ENCODE data around the gene EXOC3.
"Not testable (repeated sequence)": the region's sequence is repeated elsewhere in the genome, so short reads cannot be mapped to it uniquely, and the experiment has no call there.

The EXOC3 gene

DNA sequence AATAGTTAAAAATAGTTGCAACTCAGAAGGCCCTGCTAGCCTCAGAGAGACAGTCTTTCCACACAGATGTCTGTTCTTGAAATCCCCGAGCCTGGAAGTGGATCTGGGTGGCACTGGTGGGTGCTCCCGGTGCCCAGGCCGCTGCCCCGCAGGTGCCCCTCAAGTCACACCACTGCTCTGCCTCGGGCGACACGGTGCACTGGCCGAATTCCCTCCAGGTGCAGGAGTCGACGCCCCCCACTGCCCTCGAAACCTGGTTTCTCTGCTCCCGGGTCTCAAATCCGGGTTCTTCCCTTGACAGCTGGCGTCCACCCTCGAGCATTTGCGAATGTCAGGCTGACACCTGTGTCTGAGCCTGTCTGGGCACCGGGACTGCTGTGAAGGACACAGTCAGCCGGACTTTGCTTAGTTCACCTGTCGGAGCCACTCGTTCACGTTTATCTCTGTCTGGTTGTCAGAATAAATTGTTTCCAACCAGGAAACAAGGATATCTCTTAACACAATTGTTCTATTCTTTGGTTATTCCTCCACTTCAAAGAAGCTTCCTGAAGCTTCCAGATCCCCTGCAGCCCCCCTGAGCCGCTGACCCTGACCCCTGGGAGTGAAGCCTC is 54.2 kb downstream of the EXOC3 start:
- Histone ChIP-seq H3K4me3 (ENCODE audit: low read length) (no peak overlapping the region), H3K4me1 (ENCODE audit: control insufficient read depth, insufficient read depth, low read length) (no peaks in the 10 kb centered on the region), H3K27me3 (ENCODE audit: control insufficient read depth, insufficient read depth, low read length) (peaks cover 57% of the 10 kb centered on the region), H3K36me3 (ENCODE audit: insufficient read depth, low read length) (no peaks in the 10 kb centered on the region), H3K4me2 (ENCODE audit: low read length) (no peak overlapping the region), H3K9me3 (replicated peaks; ENCODE audit: low read length) (no peaks in the 10 kb centered on the region), H3K9ac (ENCODE audit: low read depth, low read length) (no peak overlapping the region)

DNA sequence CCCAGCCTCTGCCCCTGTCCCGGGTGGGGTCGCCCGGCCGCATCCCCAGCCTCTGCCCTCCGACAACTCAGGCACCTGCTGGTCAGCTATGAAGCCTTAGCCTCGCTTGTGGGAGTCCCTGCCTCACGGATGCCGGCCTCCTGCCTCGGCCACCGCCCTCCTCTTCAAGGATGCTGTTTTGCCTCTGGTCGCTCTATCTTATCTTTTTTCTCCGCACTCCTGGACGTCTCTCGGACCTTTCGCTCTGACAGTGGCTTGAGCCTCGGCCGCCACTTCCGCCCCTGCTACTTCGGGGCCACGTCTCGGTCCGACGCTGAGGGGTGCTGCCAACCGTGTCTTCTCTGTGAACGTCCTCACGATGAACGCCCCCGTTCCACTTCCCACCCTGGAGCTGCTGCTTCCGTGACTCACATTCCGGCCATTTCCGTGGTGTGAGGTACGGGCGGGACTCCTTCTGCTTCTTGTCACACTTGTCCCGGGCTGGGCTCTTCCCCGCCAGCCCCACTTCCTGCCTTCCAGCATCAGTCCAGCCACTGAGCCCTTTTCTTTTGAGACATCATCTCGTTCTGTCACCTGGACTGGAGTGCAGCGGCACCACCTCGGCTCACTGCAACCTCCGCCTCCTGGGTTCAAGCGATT is 55.0 kb downstream of the EXOC3 start:
- Histone ChIP-seq H3K4me2 (ENCODE audit: low read length) (no peak overlapping the region), H3K4me3 (ENCODE audit: low read length) (no peak overlapping the region), H3K9me3 (replicated peaks; ENCODE audit: low read length) (no peaks in the 10 kb centered on the region), H3K4me1 (ENCODE audit: control insufficient read depth, insufficient read depth, low read length) (no peaks in the 10 kb centered on the region), H3K9ac (ENCODE audit: low read depth, low read length) (no peak overlapping the region), H3K27me3 (ENCODE audit: control insufficient read depth, insufficient read depth, low read length) (peaks cover 56% of the 10 kb centered on the region), H3K36me3 (ENCODE audit: insufficient read depth, low read length) (no peaks in the 10 kb centered on the region)

DNA sequence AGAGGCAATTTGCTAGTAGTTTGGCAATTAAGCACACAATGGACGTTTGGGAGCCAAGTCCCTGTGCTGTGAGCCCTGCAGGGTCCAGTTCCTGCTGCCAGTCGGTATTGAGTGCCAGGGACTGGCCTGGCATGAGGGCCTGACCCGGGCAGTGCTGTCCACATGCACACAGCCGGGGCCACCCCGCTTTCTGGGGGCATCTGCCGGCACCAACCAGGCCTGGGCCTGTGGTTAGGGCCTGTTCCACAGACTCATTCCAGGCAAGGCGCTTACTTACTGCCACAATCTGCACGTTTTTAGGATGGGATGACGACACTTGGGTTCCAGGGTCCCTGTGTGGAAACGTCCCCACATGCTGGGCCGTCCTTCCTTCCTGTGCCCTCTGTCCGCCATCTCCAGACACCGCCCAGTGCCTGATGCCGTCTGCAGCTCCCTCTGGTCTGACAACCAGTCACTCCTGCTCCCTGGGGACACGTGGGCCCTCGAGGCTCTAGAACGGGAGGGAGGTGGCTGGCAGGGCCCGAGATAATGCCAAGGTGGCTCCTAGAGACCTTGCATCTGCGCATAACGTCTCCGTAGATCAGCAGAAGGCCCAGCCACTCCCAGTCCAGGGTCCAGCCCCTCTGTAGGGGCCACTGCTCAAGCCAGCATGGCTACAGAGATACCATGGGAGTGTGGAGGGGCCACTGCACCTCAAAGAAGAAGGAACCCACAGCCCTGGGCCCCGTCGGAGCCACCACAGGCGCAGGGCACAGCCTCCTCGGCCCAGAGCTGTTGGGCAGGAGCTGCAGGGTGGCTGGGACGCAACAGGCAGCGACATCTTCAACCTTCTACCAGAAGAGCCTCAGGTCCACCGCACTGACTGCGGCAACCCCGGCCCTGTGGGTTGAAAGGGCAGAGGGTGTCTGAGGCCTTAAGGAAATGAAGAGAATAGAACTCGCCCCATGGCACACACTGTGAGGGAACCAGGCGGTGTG is 56.5 kb downstream of the EXOC3 start:
- Histone ChIP-seq H3K4me1 (ENCODE audit: control insufficient read depth, insufficient read depth, low read length) (no peaks in the 10 kb centered on the region), H3K27me3 (ENCODE audit: control insufficient read depth, insufficient read depth, low read length) (peaks cover 56% of the 10 kb centered on the region), H3K9me3 (replicated peaks; ENCODE audit: low read length) (no peaks in the 10 kb centered on the region), H3K36me3 (ENCODE audit: insufficient read depth, low read length) (no peaks in the 10 kb centered on the region), H3K9ac (ENCODE audit: low read depth, low read length) (no peak overlapping the region), H3K4me2 (ENCODE audit: low read length) (no peak overlapping the region), H3K4me3 (ENCODE audit: low read length) (no peak overlapping the region)

DNA sequence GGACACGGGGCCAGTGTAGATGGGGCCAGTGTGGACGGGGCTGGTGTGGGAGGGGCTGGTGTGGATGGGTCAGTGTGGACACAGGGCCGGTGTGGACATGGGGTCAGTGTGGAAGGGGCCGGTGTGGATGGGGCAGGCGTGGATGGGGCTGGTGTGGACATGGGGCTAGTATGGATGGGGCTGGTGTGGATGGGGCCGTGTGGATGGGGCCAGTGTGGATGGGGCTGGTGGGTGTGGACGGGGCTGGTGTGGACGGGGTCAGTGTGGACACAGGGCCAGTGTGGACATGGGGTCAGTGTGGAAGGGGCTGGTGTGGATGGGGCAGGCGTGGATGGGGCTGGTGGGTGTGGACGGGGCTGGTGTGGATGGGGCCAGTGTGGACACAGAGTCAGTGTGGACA is 57.5 kb downstream of the EXOC3 start:
- Histone ChIP-seq H3K4me2 (ENCODE audit: low read length) (no peak overlapping the region), H3K4me3 (ENCODE audit: low read length) (no peak overlapping the region), H3K27me3 (ENCODE audit: control insufficient read depth, insufficient read depth, low read length) (peaks cover 52% of the 10 kb centered on the region), H3K4me1 (ENCODE audit: control insufficient read depth, insufficient read depth, low read length) (no peaks in the 10 kb centered on the region), H3K9ac (ENCODE audit: low read depth, low read length) (no peak overlapping the region), H3K36me3 (ENCODE audit: insufficient read depth, low read length) (no peaks in the 10 kb centered on the region), H3K9me3 (replicated peaks; ENCODE audit: low read length) (no peaks in the 10 kb centered on the region)

DNA sequence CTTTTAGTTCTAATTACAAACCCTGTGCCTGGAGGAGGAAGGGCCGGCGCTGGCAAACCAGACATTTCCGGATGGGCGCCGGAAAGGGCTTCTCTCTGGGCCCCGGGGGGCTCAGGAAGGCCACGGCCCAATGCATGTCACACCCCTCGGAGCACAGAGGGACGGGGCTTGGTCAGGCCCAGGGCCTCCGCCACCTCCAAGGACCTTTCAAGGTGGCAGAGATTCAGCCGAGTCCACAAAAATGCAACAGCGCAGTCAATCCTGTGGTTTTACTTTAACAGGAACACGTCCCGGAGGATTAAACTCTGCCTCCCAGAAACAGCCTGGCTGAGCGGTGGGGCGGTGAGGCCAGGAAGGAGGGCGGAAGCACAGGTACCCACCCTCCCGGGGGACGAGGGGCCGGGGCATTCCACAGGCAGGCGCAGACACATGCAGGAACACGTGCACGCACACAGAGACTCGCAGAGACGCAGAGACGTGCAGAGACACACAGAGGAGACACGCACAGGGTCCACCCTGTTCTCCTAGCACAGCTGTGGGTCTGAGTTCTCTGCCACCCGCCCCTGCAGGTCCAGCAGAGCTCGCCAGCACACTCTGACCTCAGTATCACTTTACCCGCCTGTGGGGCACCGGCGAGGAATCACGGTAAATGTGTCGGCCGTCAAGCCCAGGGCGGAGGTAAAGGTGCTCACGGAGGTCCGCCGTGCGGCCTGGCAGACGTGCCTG is 58.3 kb downstream of the EXOC3 start:
- H3K4me1 ChIP-seq (ENCODE audit: control insufficient read depth, insufficient read depth, low read length), result no peaks in the 10 kb centered on the region
- H3K9me3 ChIP-seq (replicated peaks; ENCODE audit: low read length), result no peaks in the 10 kb centered on the region
- H3K36me3 ChIP-seq (ENCODE audit: insufficient read depth, low read length), result no peaks in the 10 kb centered on the region
- no peak overlapping the region for H3K4me3 ChIP-seq (ENCODE audit: low read length)
- no peak overlapping the region for H3K9ac ChIP-seq (ENCODE audit: low read depth, low read length)
- peaks cover 48% of the 10 kb centered on the region for H3K27me3 ChIP-seq (ENCODE audit: control insufficient read depth, insufficient read depth, low read length)
- H3K4me2 ChIP-seq (ENCODE audit: low read length), result no peak overlapping the region

DNA sequence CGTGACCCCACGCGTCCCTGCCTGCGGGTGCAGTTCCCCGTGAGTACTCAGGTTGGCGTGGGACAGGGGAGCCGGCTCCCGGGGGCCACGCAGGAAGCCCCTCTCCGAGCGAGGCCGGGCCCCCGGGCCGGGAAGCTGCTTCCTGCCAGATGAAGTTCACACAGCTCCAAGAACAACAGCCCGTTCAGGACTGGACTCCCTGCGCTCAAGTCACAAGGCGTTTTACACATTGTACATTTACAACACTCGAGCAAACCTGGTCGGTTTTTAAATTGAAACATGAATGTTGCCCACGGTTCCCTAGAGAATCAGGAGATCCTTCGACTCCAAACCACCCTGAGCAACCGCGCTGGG is 58.8 kb downstream of the EXOC3 start:
- Histone ChIP-seq H3K9me3 (replicated peaks; ENCODE audit: low read length) (no peaks in the 10 kb centered on the region), H3K4me1 (ENCODE audit: control insufficient read depth, insufficient read depth, low read length) (no peaks in the 10 kb centered on the region), H3K9ac (ENCODE audit: low read depth, low read length) (no peak overlapping the region), H3K4me3 (ENCODE audit: low read length) (no peak overlapping the region), H3K27me3 (ENCODE audit: control insufficient read depth, insufficient read depth, low read length) (peaks cover 46% of the 10 kb centered on the region), H3K36me3 (ENCODE audit: insufficient read depth, low read length) (no peaks in the 10 kb centered on the region), H3K4me2 (ENCODE audit: low read length) (no peak overlapping the region)

DNA sequence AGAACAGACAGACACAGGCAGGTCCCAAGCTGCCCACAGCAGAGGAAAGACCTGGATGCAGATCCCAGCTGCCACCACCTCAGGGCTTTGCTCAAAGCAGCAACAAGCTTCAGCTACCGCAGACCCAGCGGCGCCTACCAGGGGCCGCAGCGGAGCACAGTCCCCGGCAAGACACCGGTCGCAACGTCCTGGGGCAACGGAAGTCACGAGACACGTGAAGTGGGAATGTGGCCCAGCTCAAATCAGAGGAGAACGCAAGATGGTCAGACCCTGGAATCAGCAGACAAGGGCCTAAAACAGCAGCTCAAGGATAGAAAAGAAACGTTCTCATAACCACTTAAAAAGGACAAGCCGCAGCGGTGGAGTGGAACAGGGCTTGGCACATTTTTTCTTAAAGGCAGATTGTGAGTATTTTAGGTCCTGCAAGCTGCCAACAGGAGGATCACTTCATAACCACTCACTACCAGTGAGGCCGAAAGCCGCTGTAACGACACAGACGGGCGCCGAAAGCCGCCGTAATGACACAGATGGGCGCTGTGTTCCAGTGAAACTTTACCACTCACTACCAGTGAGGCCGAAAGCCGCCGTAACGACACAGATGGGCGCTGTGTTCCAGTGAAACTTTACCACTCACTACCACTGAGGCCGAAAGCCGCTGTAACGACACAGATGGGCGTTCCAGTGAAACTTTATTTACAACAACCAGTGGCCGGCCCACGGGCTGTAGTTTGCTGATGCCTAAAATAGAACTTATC is 59.5 kb downstream of the EXOC3 start:
- H3K4me1 ChIP-seq (ENCODE audit: control insufficient read depth, insufficient read depth, low read length), result no peaks in the 10 kb centered on the region
- peaks cover 46% of the 10 kb centered on the region for H3K27me3 ChIP-seq (ENCODE audit: control insufficient read depth, insufficient read depth, low read length)
- H3K4me2 ChIP-seq (ENCODE audit: low read length), result no peak overlapping the region
- no peaks in the 10 kb centered on the region for H3K36me3 ChIP-seq (ENCODE audit: insufficient read depth, low read length)
- no peak overlapping the region for H3K9ac ChIP-seq (ENCODE audit: low read depth, low read length)
- no peak overlapping the region for H3K4me3 ChIP-seq (ENCODE audit: low read length)
- no peaks in the 10 kb centered on the region for H3K9me3 ChIP-seq (replicated peaks; ENCODE audit: low read length)

DNA sequence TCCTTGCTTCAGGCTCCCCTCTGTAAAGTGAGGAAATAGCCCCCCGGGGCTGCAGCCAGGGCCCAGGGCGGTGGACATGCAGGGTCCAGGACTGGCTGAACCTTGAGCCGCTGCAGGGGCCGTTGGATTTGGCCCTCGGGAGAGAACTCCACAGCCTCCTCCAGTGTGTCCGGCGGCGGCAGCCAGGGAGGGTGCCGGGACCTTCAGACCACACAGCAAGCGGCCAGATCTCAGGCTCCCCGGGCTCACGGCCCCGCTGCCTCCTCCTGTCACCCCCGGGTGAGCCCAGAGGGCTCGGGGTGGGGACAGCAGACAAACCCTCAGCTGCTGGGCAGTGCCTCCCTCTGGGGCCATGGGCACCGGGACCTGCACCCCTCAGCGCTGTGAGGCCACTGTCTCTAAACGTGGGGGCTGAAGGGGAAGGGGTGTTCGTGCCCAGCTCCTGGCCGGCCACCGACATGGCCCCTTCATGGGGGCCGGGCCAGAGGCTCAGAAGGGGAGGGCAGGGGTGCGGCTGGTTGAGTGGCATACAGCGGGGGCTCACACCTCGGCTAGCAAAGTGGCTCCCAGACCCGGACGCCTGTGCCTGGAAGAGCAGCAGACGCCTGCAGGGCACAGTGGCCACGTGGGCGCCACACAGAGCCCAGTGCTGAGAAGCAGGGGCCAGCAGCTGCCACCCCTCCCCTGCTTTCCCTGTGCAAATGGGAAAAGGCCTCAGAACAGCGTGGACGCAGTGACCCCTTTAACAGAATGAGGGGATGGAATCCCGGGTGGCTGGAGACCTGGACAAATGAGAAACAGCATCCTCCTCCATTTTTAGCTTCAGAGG is 61.6 kb downstream of the EXOC3 start:
- H3K9ac ChIP-seq (ENCODE audit: low read depth, low read length), result no peak overlapping the region
- peaks cover 36% of the 10 kb centered on the region for H3K27me3 ChIP-seq (ENCODE audit: control insufficient read depth, insufficient read depth, low read length)
- no peaks in the 10 kb centered on the region for H3K9me3 ChIP-seq (replicated peaks; ENCODE audit: low read length)
- no peaks in the 10 kb centered on the region for H3K36me3 ChIP-seq (ENCODE audit: insufficient read depth, low read length)
- no peaks in the 10 kb centered on the region for H3K4me1 ChIP-seq (ENCODE audit: control insufficient read depth, insufficient read depth, low read length)
- no peak overlapping the region for H3K4me3 ChIP-seq (ENCODE audit: low read length)
- H3K4me2 ChIP-seq (ENCODE audit: low read length), result no peak overlapping the region

DNA sequence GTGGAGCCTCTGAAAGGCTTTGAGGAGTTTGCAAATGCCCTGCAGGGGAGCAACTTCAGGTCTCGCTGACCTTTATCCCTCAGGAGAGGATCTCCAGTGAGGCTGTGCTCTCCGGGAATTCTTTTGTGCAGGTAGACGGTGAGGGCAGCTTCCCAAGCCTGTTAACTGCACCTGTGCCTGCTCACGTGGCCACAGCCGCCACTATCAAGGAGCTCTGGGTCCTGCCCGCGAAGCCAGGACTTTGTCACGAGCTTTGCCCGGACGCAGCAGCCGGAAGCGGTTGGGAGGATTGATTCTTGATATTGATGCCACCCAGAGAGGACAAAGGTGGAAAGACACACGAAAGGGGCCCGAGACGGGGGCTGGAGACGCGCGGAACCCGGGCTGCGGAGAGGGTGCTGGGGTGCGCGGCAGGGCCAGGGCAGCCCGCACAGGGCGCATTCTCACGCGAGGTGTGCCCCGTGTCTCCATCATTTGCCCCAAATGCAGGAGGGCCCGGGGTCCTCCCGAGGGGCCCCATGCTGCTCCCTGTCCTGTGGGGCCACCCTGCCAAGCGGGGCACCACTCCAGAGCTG is 63.1 kb downstream of the EXOC3 start:
- H3K9me3 ChIP-seq (replicated peaks; ENCODE audit: low read length), result no peaks in the 10 kb centered on the region
- no peaks in the 10 kb centered on the region for H3K4me1 ChIP-seq (ENCODE audit: control insufficient read depth, insufficient read depth, low read length)
- H3K4me2 ChIP-seq (ENCODE audit: low read length), result no peak overlapping the region
- no peak overlapping the region for H3K9ac ChIP-seq (ENCODE audit: low read depth, low read length)
- no peaks in the 10 kb centered on the region for H3K36me3 ChIP-seq (ENCODE audit: insufficient read depth, low read length)
- H3K4me3 ChIP-seq (ENCODE audit: low read length), result no peak overlapping the region
- H3K27me3 ChIP-seq (ENCODE audit: control insufficient read depth, insufficient read depth, low read length), result peaks cover 41% of the 10 kb centered on the region

DNA sequence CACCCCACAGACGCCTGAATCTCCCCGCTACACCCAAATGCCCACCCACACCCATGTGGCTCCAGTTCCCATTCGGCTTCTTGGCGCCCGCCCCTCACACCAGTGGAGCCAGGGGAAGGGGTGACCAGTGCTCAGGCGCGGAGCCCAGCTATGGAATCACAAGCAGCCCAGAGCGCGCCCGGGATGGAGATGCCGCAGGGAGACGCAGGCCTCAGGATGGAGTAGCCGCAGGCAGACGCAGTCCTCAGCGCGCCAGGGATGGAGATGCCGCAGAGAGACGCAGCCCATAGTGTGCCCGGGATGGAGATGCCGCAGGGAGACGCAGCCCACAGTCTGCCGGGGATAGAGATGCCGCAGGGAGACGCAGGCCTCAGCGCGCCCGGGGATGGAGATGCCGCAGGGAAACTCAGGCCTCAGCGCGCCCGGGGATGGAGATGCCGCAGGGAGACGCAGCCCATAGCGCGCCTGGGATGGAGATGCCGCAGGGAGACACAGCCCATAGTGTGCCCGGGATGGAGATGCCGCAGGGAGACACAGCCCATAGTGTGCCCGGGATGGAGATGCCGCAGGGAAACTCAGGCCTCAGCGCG is 65.1 kb downstream of the EXOC3 start:
- not testable (repeated sequence) for H3K4me3 ChIP-seq (ENCODE audit: low read length); H3K4me2 ChIP-seq (ENCODE audit: low read length); H3K36me3 ChIP-seq (ENCODE audit: insufficient read depth, low read length); H3K9me3 ChIP-seq (replicated peaks; ENCODE audit: low read length); H3K9ac ChIP-seq (ENCODE audit: low read depth, low read length); H3K4me1 ChIP-seq (ENCODE audit: control insufficient read depth, insufficient read depth, low read length)
- H3K27me3 ChIP-seq (ENCODE audit: control insufficient read depth, insufficient read depth, low read length), result peaks cover 42% of the 10 kb centered on the region
